Hepatocyte (in vitro differentiated cells): ENCODE measurements around the gene CCDC127. TPM values are rescaled to one million over a fixed set of nuclear protein-coding genes. Genes with fewer than 3 reads are reported as not detected.

Experiments
- DNase-seq: peaks from one replicate; pipeline ENCODE4 v3.0.0-alpha.2; 2016; ENCODE audit warnings: low spot score
- H2AFZ ChIP-seq: fragments of 200-600 bp; sonication (generic); 2 replicates; pipeline ENCODE4 v1.6.0; 2016; ENCODE audit warnings: antibody characterized with exemption, mild to moderate bottlenecking
- H3K27ac ChIP-seq: fragments of 200-600 bp; sonication (generic); 2 replicates; pipeline ENCODE4 v1.5.1; 2016; ENCODE audit warnings: mild to moderate bottlenecking
- H3K27me3 ChIP-seq: fragments of 200-600 bp; sonication (generic); 2 replicates; pipeline ENCODE4 v1.6.1; 2016
- H3K36me3 ChIP-seq: fragments of 200-600 bp; sonication (generic); replicated peaks from 2 replicates; pipeline ENCODE4 v1.5.1; 2016; ENCODE audit warnings: low read depth; ENCODE audit not compliant: insufficient read depth
- H3K4me1 ChIP-seq: fragments of 200-600 bp; sonication (generic); 2 replicates; pipeline ENCODE4 v1.5.1; 2016; ENCODE audit warnings: mild to moderate bottlenecking, moderate library complexity; ENCODE audit not compliant: insufficient read depth
- H3K4me2 ChIP-seq: fragments of 200-600 bp; sonication (generic); 2 replicates; pipeline ENCODE4 v1.6.0; 2016
- H3K4me3 ChIP-seq: fragments of 200-600 bp; sonication (generic); 2 replicates; pipeline ENCODE4 v1.5.1; 2016; ENCODE audit warnings: mild to moderate bottlenecking
- H3K79me2 ChIP-seq: fragments of 200-600 bp; sonication (generic); 2 replicates; pipeline ENCODE4 v1.6.0; 2017; ENCODE audit warnings: mild to moderate bottlenecking
- H3K9me2 ChIP-seq: fragments of 200-600 bp; sonication (generic); replicated peaks from 2 replicates; pipeline ENCODE4 v1.6.0; 2017; ENCODE audit warnings: mild to moderate bottlenecking; ENCODE audit not compliant: insufficient read depth
- H3K9me3 ChIP-seq: fragments of 200-600 bp; sonication (generic); 2 replicates; pipeline ENCODE4 v1.5.1; 2016; ENCODE audit warnings: low read depth, mild to moderate bottlenecking
- H4K20me1 ChIP-seq: fragments of 200-600 bp; sonication (generic); 2 replicates; pipeline ENCODE4 v1.6.0; 2016; ENCODE audit warnings: mild to moderate bottlenecking; ENCODE audit not compliant: insufficient read depth, poor library complexity, severe bottlenecking
- CTCF ChIP-seq: fragments of 200-600 bp; sonication (generic); IDR thresholded peaks from 2 replicates; pipeline ENCODE4 v1.5.1; 2016; ENCODE audit warnings: antibody characterized with exemption, mild to moderate bottlenecking; ENCODE audit not compliant: poor library complexity
- EZH2 ChIP-seq: fragments of 200-600 bp; sonication (generic); IDR thresholded peaks from 2 replicates; pipeline ENCODE4 v1.6.1; 2016; ENCODE audit warnings: antibody characterized with exemption, mild to moderate bottlenecking, borderline replicate concordance
- EZH2phosphoT487 ChIP-seq: fragments of 200-600 bp; sonication (generic); IDR thresholded peaks from one replicate; pipeline ENCODE4 v1.6.1; 2018; ENCODE audit warnings: antibody characterized with exemption, mild to moderate bottlenecking, low read depth, moderate library complexity; ENCODE audit not compliant: unreplicated experiment, severe bottlenecking
- WGBS: methylation state at CpG from one replicate; pipeline ENCODE4 v1.1.6; 2016; ENCODE audit warnings: low lambda C conversion rate; ENCODE audit errors: missing lambda C conversion rate; 5-methylcytosine and 5-hydroxymethylcytosine counted together
- polyA plus RNA-seq: library from polyadenylated mRNA; unstranded; fragments of >200 nt; fragmentation: Nextera tagmentation; extraction: Ambion mirVana; gene quantifications from 2 replicates; pipeline ENCODE4 v1.2.1, GENCODE V29; 2016
- total RNA-seq: library from RNA; depleted of rRNA; stranded (reverse); fragments of >200 nt; gene quantifications from 2 replicates; pipeline ENCODE4 v1.2.3, GENCODE V29; 2014

The CCDC127 gene
- total and polyA plus RNA-seq, 2 experiments from 2014 or later = 4.8 to 13.7 TPM

- H3K79me2 ChIP-seq = no peaks in the 10 kb centered on the region
- no peaks in the 10 kb centered on the region for H3K9me2 ChIP-seq
- H2AFZ ChIP-seq = no peak overlapping the region
- no peak overlapping the region for H3K4me2 ChIP-seq
- H3K27ac ChIP-seq = peak overlapping the region; percentile 16
- no peak overlapping the region for H3K4me3 ChIP-seq
- no peak for DNase-seq
- TF ChIP-seq EZH2phosphoT487 (no peak), CTCF (no peak), EZH2 (no peak)
- H3K27me3 ChIP-seq = no peaks in the 10 kb centered on the region
- H3K36me3 ChIP-seq = no peaks in the 10 kb centered on the region
- no peaks in the 10 kb centered on the region for H3K9me3 ChIP-seq
- no peaks in the 10 kb centered on the region for H3K4me1 ChIP-seq
- no peaks in the 10 kb centered on the region for H4K20me1 ChIP-seq
- 76% methylated on average over 7 of the region's 7 CpGs for WGBS
Measured at GRCh38 chr5:184471-184870, 33.5 kb downstream of the CCDC127 start.

- Histone ChIP-seq H3K4me2 (no peak overlapping the region), H3K79me2 (no peaks in the 10 kb centered on the region), H2AFZ (no peak overlapping the region), H3K27ac (no peak overlapping the region), H3K4me3 (no peak overlapping the region), H3K27me3 (no peaks in the 10 kb centered on the region), H4K20me1 (no peaks in the 10 kb centered on the region), H3K9me2 (no peaks in the 10 kb centered on the region), H3K36me3 (no peaks in the 10 kb centered on the region), H3K9me3 (no peaks in the 10 kb centered on the region), H3K4me1 (no peaks in the 10 kb centered on the region)
- DNase-seq = no peak
- TF ChIP-seq EZH2phosphoT487 = no peak
- no peak for TF ChIP-seq CTCF
- TF ChIP-seq EZH2 = no peak
- 93% methylated on average over 12 of the region's 12 CpGs for WGBS
Measured at GRCh38 chr5:182126-182525, 35.8 kb downstream of the CCDC127 start.

GRCh38 chr5:181566-181965, 36.4 kb downstream of the CCDC127 start:
- no peaks in the 10 kb centered on the region for H3K9me3 ChIP-seq
- H3K79me2 ChIP-seq = no peaks in the 10 kb centered on the region
- H4K20me1 ChIP-seq = no peaks in the 10 kb centered on the region
- H3K27ac ChIP-seq = no peak overlapping the region
- H3K9me2 ChIP-seq = no peaks in the 10 kb centered on the region
- no peak overlapping the region for H3K4me3 ChIP-seq
- H3K4me1 ChIP-seq = no peaks in the 10 kb centered on the region
- no peak overlapping the region for H3K4me2 ChIP-seq
- 96% methylated on average over 22 of the region's 22 CpGs for WGBS
- no peaks in the 10 kb centered on the region for H3K27me3 ChIP-seq
- H3K36me3 ChIP-seq = no peaks in the 10 kb centered on the region
- no peak overlapping the region for H2AFZ ChIP-seq
- no peak for TF ChIP-seq EZH2
- TF ChIP-seq EZH2phosphoT487 = no peak
- no peak for DNase-seq

- no peaks in the 10 kb centered on the region for H3K4me1 ChIP-seq
- H3K27me3 ChIP-seq = no peaks in the 10 kb centered on the region
- no peak overlapping the region for H2AFZ ChIP-seq
- TF ChIP-seq CTCF = no peak
- TF ChIP-seq EZH2phosphoT487 = no peak
- no peak for TF ChIP-seq EZH2
- H3K9me2 ChIP-seq = no peaks in the 10 kb centered on the region
- H4K20me1 ChIP-seq = no peaks in the 10 kb centered on the region
- WGBS = 96% methylated on average over 9 of the region's 9 CpGs
- H3K4me2 ChIP-seq = no peak overlapping the region
- DNase-seq = no peak
- no peaks in the 10 kb centered on the region for H3K79me2 ChIP-seq
- H3K27ac ChIP-seq = no peak overlapping the region
- H3K36me3 ChIP-seq = no peaks in the 10 kb centered on the region
- no peaks in the 10 kb centered on the region for H3K9me3 ChIP-seq
- no peak overlapping the region for H3K4me3 ChIP-seq
Measured at GRCh38 chr5:181160-181559, 36.8 kb downstream of the CCDC127 start.
